ENCODE data around the gene RUVBL2.

Gene RUVBL2

DNA sequence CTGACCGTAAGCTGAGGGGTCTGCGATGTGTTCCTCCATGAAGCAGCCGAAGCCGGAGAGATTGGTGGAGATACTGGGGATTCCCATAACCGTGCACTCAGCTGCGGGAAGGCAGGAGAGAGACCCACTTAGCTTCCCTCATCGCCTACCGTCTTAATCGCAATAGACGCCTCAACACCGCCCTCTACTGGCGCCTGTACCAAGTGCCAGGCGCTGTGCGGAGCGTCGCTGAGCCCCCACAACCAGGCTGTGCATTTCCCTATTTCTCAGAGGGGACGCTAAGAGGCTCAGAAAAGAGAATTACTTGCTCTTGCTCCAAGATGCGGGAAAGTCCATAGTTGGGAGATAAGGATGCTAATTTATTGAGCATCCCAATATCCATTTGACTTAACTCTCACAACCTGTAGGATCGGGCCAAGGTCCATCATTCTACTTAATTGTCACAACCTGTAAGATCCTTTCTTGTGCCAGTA, 22.7 kb upstream of the RUVBL2 start:
- peak; percentile 60; the same call in 1 of the 2 replicates for TF ChIP-seq RAD21 (IDR thresholded peaks at IDR 0.05; ENCODE audit: low read depth)
- TF ChIP-seq TCF12 (IDR thresholded peaks at IDR 0.05; ENCODE audit: low read depth), result no peak
- no peak for TF ChIP-seq CREB1 (IDR thresholded peaks at IDR 0.05; ENCODE audit: low read depth)

DNA sequence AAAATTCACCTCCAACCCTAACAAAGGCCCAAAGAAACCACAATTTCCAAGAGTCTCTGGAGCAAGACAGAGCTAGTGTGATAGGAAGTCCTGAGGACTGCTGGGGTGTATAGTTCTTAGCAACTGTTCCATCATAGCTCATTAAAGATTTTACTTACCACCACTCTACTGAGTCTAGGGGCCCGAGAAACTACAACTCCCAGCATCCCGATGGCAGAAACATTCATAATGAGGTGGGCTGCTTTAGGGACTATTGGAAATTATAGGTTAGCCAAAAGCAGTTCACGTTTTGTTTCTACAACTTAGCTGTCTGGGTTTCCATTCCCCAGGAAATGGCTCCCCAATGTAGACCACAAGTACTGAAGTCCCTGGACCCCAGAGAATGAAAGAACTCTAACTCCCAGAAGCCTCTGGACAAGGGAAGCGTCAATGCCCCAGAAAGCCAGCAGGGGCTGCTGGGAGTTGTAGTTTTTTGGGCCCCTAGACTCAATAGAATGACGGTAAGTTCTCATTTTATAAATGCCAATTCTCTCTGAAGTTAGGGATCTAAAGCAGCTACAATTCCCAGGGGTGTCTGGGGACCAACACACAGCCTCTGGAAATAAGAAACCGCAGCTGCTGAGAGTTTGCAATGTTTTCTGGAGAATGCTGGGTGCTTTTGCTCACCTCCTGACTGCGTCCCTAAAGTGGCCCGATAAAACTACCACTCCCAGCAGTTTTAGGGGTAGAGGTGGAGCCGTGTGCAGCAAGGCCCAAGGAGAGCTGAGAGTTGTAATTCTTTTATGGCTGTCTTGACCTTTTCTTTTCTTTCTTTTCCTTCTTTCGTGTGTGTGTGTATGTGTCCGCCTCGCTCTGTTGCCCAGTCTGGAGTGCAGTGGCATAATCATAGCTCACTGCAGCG, 17.5 kb upstream of the RUVBL2 start:
- peak; percentile 25; the same call in 1 of the 2 replicates for TF ChIP-seq CREB1 (IDR thresholded peaks at IDR 0.05; ENCODE audit: low read depth)
- no peak for TF ChIP-seq USF1 (IDR thresholded peaks at IDR 0.05)
- TF ChIP-seq ZBTB7A (IDR thresholded peaks at IDR 0.05; ENCODE audit: low read depth), result no peak

DNA sequence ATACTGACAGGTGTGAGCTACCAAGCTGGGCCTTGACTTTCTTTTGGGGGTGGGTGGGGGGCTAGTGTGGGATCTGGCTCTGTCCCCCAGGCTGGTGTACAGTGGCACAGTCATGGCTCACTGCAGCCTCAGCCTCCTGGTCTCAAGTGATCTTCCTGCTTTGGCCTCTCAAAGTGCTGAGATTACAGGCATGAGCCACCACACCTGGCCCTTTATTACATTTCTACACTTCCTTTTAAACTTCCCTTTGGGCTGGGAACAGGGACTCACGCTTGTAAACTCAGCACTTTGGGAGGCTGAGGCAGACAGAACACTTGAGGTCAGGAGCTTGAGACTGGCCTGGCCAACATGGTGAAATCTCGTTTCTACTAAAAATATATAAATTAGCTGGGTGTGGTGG, 16.6 kb upstream of the RUVBL2 start:
- TF ChIP-seq EP300 (IDR thresholded peaks at IDR 0.05; ENCODE audit: borderline replicate concordance) (no peak), TCF12 (IDR thresholded peaks at IDR 0.05; ENCODE audit: low read depth) (no peak), ZBTB7A (IDR thresholded peaks at IDR 0.05; ENCODE audit: low read depth) (no peak), CEBPB (IDR thresholded peaks at IDR 0.05) (no peak), TAF1 (IDR thresholded peaks at IDR 0.05; ENCODE audit: low read depth) (no peak), RAD21 (IDR thresholded peaks at IDR 0.05; ENCODE audit: low read depth) (no peak), FOXM1 (IDR thresholded peaks at IDR 0.05; ENCODE audit: borderline replicate concordance, low read depth) (no peak), EGR1 (IDR thresholded peaks at IDR 0.05) (no peak)

- peak; percentile 7; the same call in 1 of the 2 replicates for TF ChIP-seq CEBPB (IDR thresholded peaks at IDR 0.05)
- no peak for TF ChIP-seq TAF1 (IDR thresholded peaks at IDR 0.05; ENCODE audit: low read depth)
- TF ChIP-seq CREB1 (IDR thresholded peaks at IDR 0.05; ENCODE audit: low read depth), result no peak
- TF ChIP-seq NFIC (IDR thresholded peaks at IDR 0.05), result no peak
These were observed 11.4 kb upstream of the RUVBL2 start for GRCh38 chr19:48982280-48982679.

GRCh38 chr19:48985711-48986110, 8.0 kb upstream of the RUVBL2 start:
- TF ChIP-seq TAF1 (IDR thresholded peaks at IDR 0.05; ENCODE audit: low read depth) (no peak), CEBPB (IDR thresholded peaks at IDR 0.05) (no peak), NFIC (IDR thresholded peaks at IDR 0.05) (no peak), FOXM1 (IDR thresholded peaks at IDR 0.05; ENCODE audit: borderline replicate concordance, low read depth) (no peak), EP300 (IDR thresholded peaks at IDR 0.05; ENCODE audit: borderline replicate concordance) (no peak), RAD21 (IDR thresholded peaks at IDR 0.05; ENCODE audit: low read depth) (no peak), CREB1 (IDR thresholded peaks at IDR 0.05; ENCODE audit: low read depth) (no peak), TEAD4 (IDR thresholded peaks at IDR 0.05) (no peak), EGR1 (IDR thresholded peaks at IDR 0.05) (no peak), YY1 (IDR thresholded peaks at IDR 0.05; ENCODE audit: low read depth) (no peak), ZBTB7A (IDR thresholded peaks at IDR 0.05; ENCODE audit: low read depth) (no peak), TCF12 (IDR thresholded peaks at IDR 0.05; ENCODE audit: low read depth) (no peak), USF1 (IDR thresholded peaks at IDR 0.05) (no peak)
- TF ChIP-seq, protein P1, sequence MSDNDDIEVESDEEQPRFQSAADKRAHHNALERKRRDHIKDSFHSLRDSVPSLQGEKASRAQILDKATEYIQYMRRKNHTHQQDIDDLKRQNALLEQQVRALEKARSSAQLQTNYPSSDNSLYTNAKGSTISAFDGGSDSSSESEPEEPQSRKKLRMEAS (IDR thresholded peaks at IDR 0.05), result no peak
- TF ChIP-seq, protein P2, sequence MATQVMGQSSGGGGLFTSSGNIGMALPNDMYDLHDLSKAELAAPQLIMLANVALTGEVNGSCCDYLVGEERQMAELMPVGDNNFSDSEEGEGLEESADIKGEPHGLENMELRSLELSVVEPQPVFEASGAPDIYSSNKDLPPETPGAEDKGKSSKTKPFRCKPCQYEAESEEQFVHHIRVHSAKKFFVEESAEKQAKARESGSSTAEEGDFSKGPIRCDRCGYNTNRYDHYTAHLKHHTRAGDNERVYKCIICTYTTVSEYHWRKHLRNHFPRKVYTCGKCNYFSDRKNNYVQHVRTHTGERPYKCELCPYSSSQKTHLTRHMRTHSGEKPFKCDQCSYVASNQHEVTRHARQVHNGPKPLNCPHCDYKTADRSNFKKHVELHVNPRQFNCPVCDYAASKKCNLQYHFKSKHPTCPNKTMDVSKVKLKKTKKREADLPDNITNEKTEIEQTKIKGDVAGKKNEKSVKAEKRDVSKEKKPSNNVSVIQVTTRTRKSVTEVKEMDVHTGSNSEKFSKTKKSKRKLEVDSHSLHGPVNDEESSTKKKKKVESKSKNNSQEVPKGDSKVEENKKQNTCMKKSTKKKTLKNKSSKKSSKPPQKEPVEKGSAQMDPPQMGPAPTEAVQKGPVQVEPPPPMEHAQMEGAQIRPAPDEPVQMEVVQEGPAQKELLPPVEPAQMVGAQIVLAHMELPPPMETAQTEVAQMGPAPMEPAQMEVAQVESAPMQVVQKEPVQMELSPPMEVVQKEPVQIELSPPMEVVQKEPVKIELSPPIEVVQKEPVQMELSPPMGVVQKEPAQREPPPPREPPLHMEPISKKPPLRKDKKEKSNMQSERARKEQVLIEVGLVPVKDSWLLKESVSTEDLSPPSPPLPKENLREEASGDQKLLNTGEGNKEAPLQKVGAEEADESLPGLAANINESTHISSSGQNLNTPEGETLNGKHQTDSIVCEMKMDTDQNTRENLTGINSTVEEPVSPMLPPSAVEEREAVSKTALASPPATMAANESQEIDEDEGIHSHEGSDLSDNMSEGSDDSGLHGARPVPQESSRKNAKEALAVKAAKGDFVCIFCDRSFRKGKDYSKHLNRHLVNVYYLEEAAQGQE (IDR thresholded peaks at IDR 0.05; ENCODE audit: low read depth), result no peak

- no peak for TF ChIP-seq EP300 (IDR thresholded peaks at IDR 0.05; ENCODE audit: borderline replicate concordance)
- no peak for TF ChIP-seq RAD21 (IDR thresholded peaks at IDR 0.05; ENCODE audit: low read depth)
- TF ChIP-seq, protein P1 (IDR thresholded peaks at IDR 0.05), result no peak
These were observed 7.5 kb upstream of the RUVBL2 start for GRCh38 chr19:48986211-48986610.

- TF ChIP-seq RAD21 (IDR thresholded peaks at IDR 0.05; ENCODE audit: low read depth), result 0 out of 2 replicates have a peak, but pooled peaks have one; percentile 0
- TF ChIP-seq, protein P2 (IDR thresholded peaks at IDR 0.05; ENCODE audit: low read depth), result no peak
These were observed 6.4 kb upstream of the RUVBL2 start for GRCh38 chr19:48987323-48987722.

Data from Ishikawa (cell line).